HG03565 (cell line): ENCODE measurements around the gene LIMS3.
"Not testable (repeated sequence)": the region's sequence is repeated elsewhere in the genome, so short reads cannot be mapped to it uniquely, and the experiment has no call there.

ENCODE experiments used
- ATAC-seq: cut with Tn5 transposase; IDR thresholded peaks from one replicate; pipeline ENCODE4 v1.9.1; 2021; ENCODE audit warnings: mild to moderate bottlenecking, moderate library complexity; ENCODE audit not compliant: unreplicated experiment

Gene LIMS3

GRCh38 chr2:109898462-109899336 lies at the start of gene LIMS3:
LIMS3 (plus strand) TSS chr2:109898688; CDS start chr2:109898729, 41 bp downstream.
- ATAC-seq, result not testable (repeated sequence)

GRCh38 chr2:109871129-109871751 lies 27.2 kb upstream of the LIMS3 start:
- ATAC-seq, result peak; percentile 73

GRCh38 chr2:109876625-109877024 lies 21.9 kb upstream of the LIMS3 start:
- ATAC-seq, result not testable (repeated sequence)

- not testable (repeated sequence) for ATAC-seq
These were observed 16.4 kb upstream of the LIMS3 start for GRCh38 chr2:109882112-109882511.

GRCh38 chr2:109888414-109888813 lies 10.1 kb upstream of the LIMS3 start:
- ATAC-seq, result not testable (repeated sequence)

- ATAC-seq, result not testable (repeated sequence)
These were observed 8.6 kb upstream of the LIMS3 start for GRCh38 chr2:109889909-109890308.

- ATAC-seq, result not testable (repeated sequence)
These were observed 7.5 kb upstream of the LIMS3 start for GRCh38 chr2:109891024-109891423.

- ATAC-seq, result not testable (repeated sequence)
These were observed 4.8 kb upstream of the LIMS3 start for GRCh38 chr2:109893736-109894135.

- ATAC-seq, result not testable (repeated sequence)
These were observed 4.3 kb upstream of the LIMS3 start for GRCh38 chr2:109894141-109894540.

GRCh38 chr2:109895090-109895869 lies 3.2 kb upstream of the LIMS3 start:
- ATAC-seq, result not testable (repeated sequence)

- ATAC-seq, result peak; percentile 91
These were observed 2.3 kb upstream of the LIMS3 start for GRCh38 chr2:109896212-109896611.

- not testable (repeated sequence) for ATAC-seq
These were observed 573 bp upstream of the LIMS3 start for GRCh38 chr2:109897769-109898461.

- ATAC-seq, result peak; percentile 92
These were observed 7.3 kb downstream of the LIMS3 start for GRCh38 chr2:109905796-109906195.

GRCh38 chr2:109908626-109909025 lies 10.1 kb downstream of the LIMS3 start:
- ATAC-seq, result not testable (repeated sequence)

GRCh38 chr2:109910789-109911188 lies 12.3 kb downstream of the LIMS3 start:
- ATAC-seq, result not testable (repeated sequence)

- not testable (repeated sequence) for ATAC-seq
These were observed 15.4 kb downstream of the LIMS3 start for GRCh38 chr2:109913911-109914310.

- ATAC-seq, result not testable (repeated sequence)
These were observed 16.1 kb downstream of the LIMS3 start for GRCh38 chr2:109914552-109914951.

GRCh38 chr2:109915830-109916229 lies 17.3 kb downstream of the LIMS3 start:
- ATAC-seq, result not testable (repeated sequence)

GRCh38 chr2:109920162-109920561 lies 21.7 kb downstream of the LIMS3 start:
- not testable (repeated sequence) for ATAC-seq
